OCI-LY3 (cell line): ENCODE data around the gene CORT.

Experiments used
- H2AFZ ChIP-seq: fragments of 200-600, 300-600 bp; shearing (Covaris generic); 2 replicates; pipeline ENCODE4 v1.6.0; 2014; ENCODE audit warnings: antibody characterized with exemption, low read depth, low read length
- H3K27ac ChIP-seq: fragments of 200-600, 300-600 bp; sonication (generic); 2 replicates; pipeline ENCODE4 v1.5.1; 2014; ENCODE audit warnings: mild to moderate bottlenecking, low read length, moderate library complexity, mixed read lengths
- H3K27me3 ChIP-seq: fragments of 200-600, 300-600 bp; sonication (generic); 2 replicates; pipeline ENCODE4 v1.6.1; 2014; ENCODE audit warnings: low read depth, low read length, mixed read lengths
- H3K36me3 ChIP-seq: fragments of 200-600, 300-600 bp; sonication (generic); replicated peaks from 2 replicates; pipeline ENCODE3; 2014; ENCODE audit warnings: low read depth, low read length, mixed read lengths
- H3K4me1 ChIP-seq: fragments of 300-600, 200-600 bp; sonication (generic); 2 replicates; pipeline ENCODE4 v1.6.1; 2014; ENCODE audit warnings: low read length, mixed read lengths
- H3K4me2 ChIP-seq: fragments of 200-600, 300-600 bp; sonication (generic); 2 replicates; pipeline ENCODE4 v1.6.1; 2014; ENCODE audit warnings: low read length, mixed read lengths
- H3K4me3 ChIP-seq: fragments of 300-600, 200-600 bp; sonication (generic); 2 replicates; pipeline ENCODE4 v1.5.1; 2014; ENCODE audit warnings: antibody characterized with exemption, mild to moderate bottlenecking, low read length, moderate library complexity
- H3K79me2 ChIP-seq: fragments of 300-600, 200-600 bp; shearing (Covaris generic); 2 replicates; pipeline ENCODE4 v1.6.1; 2014; ENCODE audit warnings: mild to moderate bottlenecking, low read length, mixed read lengths
- H3K9ac ChIP-seq: fragments of 300-600, 200-600 bp; shearing (Covaris generic); 2 replicates; pipeline ENCODE4 v1.6.0; 2014; ENCODE audit warnings: mild to moderate bottlenecking, low read length, moderate library complexity
- H3K9me3 ChIP-seq: fragments of 200-600, 300-600 bp; shearing (Covaris generic); 2 replicates; pipeline ENCODE4 v1.6.1; 2014; ENCODE audit warnings: low read length, mixed read lengths; ENCODE audit not compliant: insufficient read depth
- H4K20me1 ChIP-seq: fragments of 200-600, 300-600 bp; sonication (generic); 2 replicates; pipeline ENCODE4 v1.6.1; 2016; ENCODE audit warnings: low read length, mixed read lengths; ENCODE audit not compliant: insufficient read depth
- CTCF ChIP-seq: fragments of 200-600, 300-600 bp; sonication (generic); IDR thresholded peaks from 2 replicates; pipeline ENCODE4 v1.5.1; 2014; ENCODE audit warnings: antibody characterized with exemption, low read length, low read depth
- EZH2phosphoT487 ChIP-seq: fragments of 200-600 bp; shearing (Covaris generic); IDR thresholded peaks from 2 replicates; pipeline ENCODE4 v1.6.1; 2018; ENCODE audit warnings: antibody characterized with exemption, mixed run types, low read depth

CORT gene

GRCh38 chr1:10449751-10450150, at the start of gene CORT:
TSS of gene CORT (plus strand) at chr1:10450031. CDS start at chr1:10450224, 193 bp downstream.
- no peaks in the 10 kb centered on the region for H3K9me3 ChIP-seq
- no peak within 1 kb of the TSS for H3K4me3 ChIP-seq
- 0 out of 2 replicates have a peak, but pooled peaks cover under 1% of the 10 kb centered on the region for H3K4me1 ChIP-seq
- H3K4me2 ChIP-seq, result no peak within 1 kb of the TSS
- no peak within 1 kb of the TSS for H3K27ac ChIP-seq
- no peaks in the 10 kb centered on the region for H3K27me3 ChIP-seq
- H3K9ac ChIP-seq, result no peak within 1 kb of the TSS
- no peaks in the 10 kb centered on the region for H3K36me3 ChIP-seq
- no peak within 1 kb of the TSS for H2AFZ ChIP-seq
- no peaks in the 10 kb centered on the region for H3K79me2 ChIP-seq
- no peaks in the 10 kb centered on the region for H4K20me1 ChIP-seq
- TF ChIP-seq EZH2phosphoT487 (no peak), CTCF (no peak)

- TF ChIP-seq EZH2phosphoT487 (no peak), CTCF (no peak)
- Histone ChIP-seq H2AFZ (no peak overlapping the region), H3K9ac (no peak overlapping the region), H3K27ac (no peak overlapping the region), H3K4me2 (no peak overlapping the region), H4K20me1 (no peaks in the 10 kb centered on the region), H3K27me3 (no peaks in the 10 kb centered on the region), H3K4me3 (no peak overlapping the region), H3K79me2 (peaks cover 27% of the 10 kb centered on the region), H3K9me3 (no peaks in the 10 kb centered on the region), H3K4me1 (peaks cover 7% of the 10 kb centered on the region), H3K36me3 (peaks cover 7% of the 10 kb centered on the region)
Observed at GRCh38 chr1:10401281-10401680, 48.5 kb upstream of the CORT start.

- H3K4me1 ChIP-seq, result peaks cover 7% of the 10 kb centered on the region
- H3K79me2 ChIP-seq, result peaks cover 27% of the 10 kb centered on the region
- H3K4me2 ChIP-seq, result no peak overlapping the region
- TF ChIP-seq EZH2phosphoT487 (no peak), CTCF (no peak)
- H3K4me3 ChIP-seq, result no peak overlapping the region
- peaks cover 7% of the 10 kb centered on the region for H3K36me3 ChIP-seq
- H3K27ac ChIP-seq, result no peak overlapping the region
- no peaks in the 10 kb centered on the region for H4K20me1 ChIP-seq
- no peaks in the 10 kb centered on the region for H3K9me3 ChIP-seq
- no peaks in the 10 kb centered on the region for H3K27me3 ChIP-seq
- H3K9ac ChIP-seq, result no peak overlapping the region
- H2AFZ ChIP-seq, result no peak overlapping the region
Observed at GRCh38 chr1:10402729-10403274, 47.0 kb upstream of the CORT start.

GRCh38 chr1:10407201-10407600, 42.6 kb upstream of the CORT start:
- no peak overlapping the region for H3K4me3 ChIP-seq
- H3K27ac ChIP-seq, result no peak overlapping the region
- H3K79me2 ChIP-seq, result no peaks in the 10 kb centered on the region
- H3K4me2 ChIP-seq, result no peak overlapping the region
- H3K9ac ChIP-seq, result no peak overlapping the region
- H2AFZ ChIP-seq, result no peak overlapping the region
- no peaks in the 10 kb centered on the region for H3K4me1 ChIP-seq
- no peaks in the 10 kb centered on the region for H3K27me3 ChIP-seq
- TF ChIP-seq EZH2phosphoT487, result no peak
- no peak for TF ChIP-seq CTCF
- H3K9me3 ChIP-seq, result no peaks in the 10 kb centered on the region
- peaks cover 16% of the 10 kb centered on the region for H3K36me3 ChIP-seq
- H4K20me1 ChIP-seq, result no peaks in the 10 kb centered on the region
